Esophagus (tissue), 2 donors: ENCODE measurements around the gene SLC6A17. TPM values are rescaled to one million over a fixed set of nuclear protein-coding genes. Genes with fewer than 3 reads are reported as not detected.

Experiments
- H3K27ac ChIP-seq, 2 donors: one replicate each; pipeline ENCODE4 v1.5.1; 2013; ENCODE audit warnings: low read depth in 2 of 2, mild to moderate bottlenecking in 2 of 2, inconsistent platforms in 1 of 2, low read length in 1 of 2, moderate library complexity in 1 of 2
- H3K27me3 ChIP-seq, 2 donors: one replicate each; pipeline ENCODE4 v1.6.1; 2013; ENCODE audit warnings: low read length in 2 of 2, control low read depth in 1 of 2, mild to moderate bottlenecking in 1 of 2; ENCODE audit not compliant: insufficient read depth in 2 of 2, control insufficient read depth in 1 of 2
- H3K36me3 ChIP-seq, 2 donors: one replicate each; pipeline ENCODE4 v1.6.1; 2013; ENCODE audit warnings: low read length in 1 of 2; ENCODE audit not compliant: control insufficient read depth in 2 of 2, insufficient read depth in 2 of 2
- H3K4me1 ChIP-seq, 2 donors: one replicate each; pipeline ENCODE4 v1.6.1; 2013; ENCODE audit warnings: low read length in 1 of 2; ENCODE audit not compliant: control insufficient read depth in 2 of 2, insufficient read depth in 2 of 2
- H3K4me3 ChIP-seq, 2 donors: one replicate each; pipeline ENCODE4 v1.5.1; 2013; ENCODE audit warnings: low read length in 2 of 2, mild to moderate bottlenecking in 2 of 2, low read depth in 1 of 2, moderate library complexity in 1 of 2
- H3K9me3 ChIP-seq, 2 donors: one replicate each; pipeline ENCODE4 v1.6.1; 2013; ENCODE audit warnings: mild to moderate bottlenecking in 2 of 2, low read depth in 1 of 2, low read length in 1 of 2, moderate library complexity in 1 of 2; ENCODE audit not compliant: control insufficient read depth in 2 of 2, insufficient read depth in 1 of 2
- WGBS, 2 donors: extraction: QIAGEN DNeasy Blood & Tissue Kit; methylation state at CpG; one replicate each; pipeline ENCODE4 v1.1.7; 2013; 5-methylcytosine and 5-hydroxymethylcytosine counted together
- polyA plus RNA-seq, 2 donors: library from polyadenylated mRNA; stranded (reverse); fragments of 200-250 nt; gene quantifications; one replicate each; pipeline ENCODE4 v1.2.3, GENCODE V29; 2013
- donor health status: healthy with polysubstance abuse.
- donor health status: Bipolar disorder and iron deficiency.

Gene SLC6A17
- polyA plus RNA-seq, 2 donors = 0.08 to 0.19 TPM

GRCh38 chr1:110164725-110165350, 14.5 kb downstream of the SLC6A17 start:
- Histone ChIP-seq H3K27ac (no peak overlapping the region), H3K4me3 (no peak overlapping the region), H3K36me3 (no peaks in the 10 kb centered on the region), H3K4me1 (no peaks in the 10 kb centered on the region), H3K27me3 (no peaks in the 10 kb centered on the region), H3K9me3 (peaks cover 0 to 2% of the 10 kb centered on the region in 2 donors)
- 59 to 60% methylated on average over 10 of the region's 10 CpGs for WGBS, 2 donors

DNA sequence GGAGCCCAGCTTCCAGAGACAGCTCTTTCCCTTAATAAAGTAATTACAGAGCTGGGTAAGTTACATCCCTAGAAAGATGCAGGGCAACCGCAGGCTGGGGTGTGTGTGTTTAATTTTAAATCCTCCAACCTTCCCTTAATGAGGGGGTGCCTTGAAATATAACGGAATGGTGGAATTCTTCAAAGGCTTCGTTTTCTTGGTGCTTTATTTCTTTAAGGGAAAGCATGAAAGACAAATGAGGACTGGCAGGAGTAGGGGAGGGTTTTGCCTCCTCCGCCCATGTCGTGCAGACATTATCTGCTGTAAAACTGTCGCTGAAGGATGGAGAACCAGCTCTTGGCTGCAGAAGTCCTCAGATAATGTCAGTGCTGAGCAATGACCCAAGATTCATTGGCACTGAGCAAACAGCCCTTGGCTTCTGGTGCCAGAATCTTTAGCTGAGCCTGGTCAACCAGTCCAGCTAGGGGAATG, 15.5 kb downstream of the SLC6A17 start:
- WGBS, 2 donors = 72 to 82% methylated on average over 6 of the region's 6 CpGs

GRCh38 chr1:110166861-110167260, 16.6 kb downstream of the SLC6A17 start:
- 85 to 91% methylated on average over 11 of the region's 11 CpGs for WGBS, 2 donors
- H3K9me3 ChIP-seq = no peaks in the 10 kb centered on the region
- no peaks in the 10 kb centered on the region for H3K36me3 ChIP-seq
- H3K4me3 ChIP-seq = no peak overlapping the region
- H3K27me3 ChIP-seq = no peaks in the 10 kb centered on the region
- no peak overlapping the region for H3K27ac ChIP-seq
- H3K4me1 ChIP-seq = no peaks in the 10 kb centered on the region

More for the DNA sequence above, 15.5 kb downstream of the SLC6A17 start:
- H3K9me3 ChIP-seq = peaks cover 0 to 2% of the 10 kb centered on the region in 2 donors
- H3K27ac ChIP-seq = no peak overlapping the region
- no peaks in the 10 kb centered on the region for H3K36me3 ChIP-seq
- H3K4me3 ChIP-seq = no peak overlapping the region
- no peaks in the 10 kb centered on the region for H3K27me3 ChIP-seq
- no peaks in the 10 kb centered on the region for H3K4me1 ChIP-seq

DNA sequence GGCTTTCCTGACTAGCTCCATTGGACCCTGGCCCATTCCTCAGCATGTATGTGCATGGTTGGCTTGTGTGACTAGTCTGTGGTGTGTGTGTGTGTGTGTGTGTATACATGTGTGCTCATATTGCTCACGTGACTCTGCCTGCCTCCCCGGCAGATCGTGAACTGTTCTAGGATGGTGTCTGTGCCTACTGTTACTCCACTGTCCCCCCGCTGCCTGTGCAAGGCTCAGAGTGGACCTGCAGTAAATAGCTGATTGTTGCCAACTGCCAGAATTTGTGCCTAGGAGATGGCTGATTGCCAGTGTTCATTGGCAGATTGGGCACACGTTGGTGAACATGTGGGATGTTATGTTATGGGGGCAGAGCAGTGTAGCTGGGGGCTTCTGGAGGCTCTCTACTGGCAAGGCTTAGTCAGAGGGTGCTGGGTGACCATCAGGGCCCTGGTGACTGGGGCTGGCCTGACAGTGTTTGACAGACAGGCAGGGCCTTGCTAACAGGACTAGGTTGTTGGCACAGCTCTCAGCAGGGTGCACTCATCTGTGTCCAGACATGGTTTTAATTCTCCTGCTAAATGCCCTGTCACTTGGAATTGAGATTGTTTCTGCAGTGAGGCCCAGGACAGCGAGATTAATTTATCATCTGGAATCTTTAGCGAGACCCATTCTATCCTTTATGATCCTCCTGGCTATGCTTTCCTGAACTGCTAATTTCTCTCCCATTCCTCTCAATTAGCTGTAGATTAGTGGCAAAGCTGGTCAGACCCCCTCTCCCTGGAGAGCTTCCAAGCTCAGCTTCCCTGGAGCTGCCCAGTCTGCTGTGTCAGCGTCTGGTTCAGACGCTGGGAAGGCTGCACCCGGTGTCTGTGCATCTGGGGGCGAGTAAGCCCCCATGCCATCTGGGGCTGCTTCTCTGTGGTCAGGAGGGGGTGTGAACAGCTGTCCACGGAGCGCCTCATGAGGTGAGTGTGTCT, 20.8 kb downstream of the SLC6A17 start:
- H3K27me3 ChIP-seq = no peaks in the 10 kb centered on the region
- H3K4me1 ChIP-seq = no peaks in the 10 kb centered on the region
- H3K4me3 ChIP-seq = no peak overlapping the region
- no peak overlapping the region for H3K27ac ChIP-seq
- H3K9me3 ChIP-seq = no peaks in the 10 kb centered on the region
- no peaks in the 10 kb centered on the region for H3K36me3 ChIP-seq
- WGBS, 2 donors = 55 to 62% methylated on average over 13 of the region's 13 CpGs

DNA sequence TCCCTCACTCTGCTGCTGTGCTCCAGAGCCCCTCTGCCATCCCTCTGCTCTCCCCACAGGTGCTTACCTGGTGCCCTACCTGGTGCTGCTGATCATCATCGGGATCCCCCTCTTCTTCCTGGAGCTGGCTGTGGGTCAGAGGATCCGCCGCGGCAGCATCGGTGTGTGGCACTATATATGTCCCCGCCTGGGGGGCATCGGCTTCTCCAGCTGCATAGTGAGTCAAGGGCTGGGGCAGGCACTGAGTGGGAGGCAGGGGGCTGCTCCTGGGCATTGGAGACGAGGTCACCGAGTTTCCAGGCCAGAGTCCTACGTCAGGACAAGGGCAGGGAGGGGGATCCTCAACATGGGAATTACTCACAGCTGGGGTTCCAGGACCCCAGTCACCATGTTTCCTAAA, 21.7 kb downstream of the SLC6A17 start:
- Histone ChIP-seq H3K4me1 (no peaks in the 10 kb centered on the region), H3K36me3 (no peaks in the 10 kb centered on the region), H3K9me3 (no peaks in the 10 kb centered on the region), H3K4me3 (no peak overlapping the region), H3K27ac (no peak overlapping the region), H3K27me3 (no peaks in the 10 kb centered on the region)
- WGBS, 2 donors = 90% methylated on average over 9 to 10 of the region's 10 CpGs

GRCh38 chr1:110173466-110174105, 23.3 kb downstream of the SLC6A17 start:
- Histone ChIP-seq H3K27me3 (no peaks in the 10 kb centered on the region), H3K4me3 (no peak overlapping the region), H3K9me3 (no peaks in the 10 kb centered on the region), H3K27ac (no peak overlapping the region), H3K36me3 (no peaks in the 10 kb centered on the region), H3K4me1 (no peaks in the 10 kb centered on the region)
- WGBS, 2 donors = 72% methylated on average over 15 of the region's 15 CpGs

DNA sequence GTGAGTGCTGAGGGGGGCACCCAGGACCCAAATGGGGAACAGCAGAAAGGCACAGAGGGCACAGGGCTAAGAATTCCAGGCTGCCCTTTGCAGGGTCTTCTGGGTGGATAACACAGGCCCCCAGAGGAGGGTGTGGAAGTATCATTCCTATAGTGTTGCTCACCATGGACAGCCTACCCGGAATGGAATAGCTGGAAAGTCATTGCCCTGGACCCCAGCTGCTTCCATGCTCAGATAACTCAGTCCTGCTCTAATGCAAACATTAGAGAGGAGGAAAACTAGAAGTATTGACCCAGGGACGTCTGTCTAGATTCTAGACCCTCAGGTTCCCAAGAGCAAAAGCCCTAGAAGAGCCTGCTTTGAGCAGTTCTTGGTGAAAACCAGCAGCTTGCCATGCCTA, 24.7 kb downstream of the SLC6A17 start:
- H3K4me3 ChIP-seq = no peak overlapping the region
- H3K36me3 ChIP-seq = no peaks in the 10 kb centered on the region
- 65 to 71% methylated on average over 2 of the region's 2 CpGs for WGBS, 2 donors
- H3K27ac ChIP-seq = no peak overlapping the region
- H3K4me1 ChIP-seq = no peaks in the 10 kb centered on the region
- no peaks in the 10 kb centered on the region for H3K9me3 ChIP-seq
- H3K27me3 ChIP-seq = no peaks in the 10 kb centered on the region

- Histone ChIP-seq H3K4me3 (no peak overlapping the region), H3K36me3 (no peaks in the 10 kb centered on the region), H3K27ac (no peak overlapping the region), H3K4me1 (no peaks in the 10 kb centered on the region), H3K9me3 (no peaks in the 10 kb centered on the region), H3K27me3 (no peaks in the 10 kb centered on the region)
- WGBS, 2 donors = 44 to 45% methylated on average over 9 of the region's 9 CpGs
These were observed 26.1 kb downstream of the SLC6A17 start for GRCh38 chr1:110176299-110176956.

GRCh38 chr1:110177775-110178174, 27.5 kb downstream of the SLC6A17 start:
- Histone ChIP-seq H3K9me3 (no peaks in the 10 kb centered on the region), H3K36me3 (no peaks in the 10 kb centered on the region), H3K4me1 (no peaks in the 10 kb centered on the region), H3K27ac (no peak overlapping the region), H3K4me3 (no peak overlapping the region), H3K27me3 (no peaks in the 10 kb centered on the region)
- 61 to 62% methylated on average over 4 of the region's 4 CpGs for WGBS, 2 donors
